H1 (cell line): Measurements from ENCODE around the gene CDC42EP3. TPM values are rescaled to one million over a fixed set of nuclear protein-coding genes. Genes with fewer than 3 reads are reported as not detected.
A peak's percentile ranks its signal among the peaks of the same experiment; 100 is the strongest.

Experiments
- CTCF ChIA-PET: fragments of 300-600 bp; sonication (Branson Sonifier 250); formaldehyde crosslinking; loops from one replicate; lab custom pipeline; 2021; ENCODE audit not compliant: partially characterized antibody; lab: Charles Lee
- POLR2A ChIA-PET: fragments of 300-600 bp; sonication (Branson Sonifier 250); formaldehyde crosslinking; loops from one replicate; lab custom pipeline; 2021; ENCODE audit warnings: inconsistent platforms; ENCODE audit not compliant: partially characterized antibody; lab: Charles Lee
- DNase-seq, 2 experiments: peaks; one replicate each; pipeline versions ENCODE4 v3.0.0 to v3.0.0-alpha.2; 2010 to 2022; ENCODE audit warnings: low spot score in 2 of 2, low read depth in 1 of 2, mixed read lengths in 1 of 2
- FAIRE-seq: peaks from 2 replicates; lab custom pipeline; 2011; peaks lifted over from hg19 to GRCh38; lab: Jason Lieb, UNC
- H2AFZ ChIP-seq: 2 replicates; pipeline ENCODE4 v1.8.1; 2012; ENCODE audit warnings: low read length, inconsistent platforms
- H2AK5ac ChIP-seq: 2 replicates; pipeline ENCODE4 v1.6.1; 2013; ENCODE audit warnings: low read depth, low read length
- H2BK120ac ChIP-seq: replicated peaks from 2 replicates; pipeline ENCODE3; 2013; ENCODE audit warnings: low read depth, low read length, inconsistent platforms
- H2BK12ac ChIP-seq: 2 replicates; pipeline ENCODE4 v1.6.1; 2013; ENCODE audit warnings: low read depth, low read length
- H2BK15ac ChIP-seq: 2 replicates; pipeline ENCODE4 v1.6.1; 2013; ENCODE audit warnings: low read length
- H2BK20ac ChIP-seq: 2 replicates; pipeline ENCODE4 v1.6.1; 2013; ENCODE audit warnings: low read length
- H2BK5ac ChIP-seq: 2 replicates; pipeline ENCODE4 v1.6.1; 2013; ENCODE audit warnings: low read depth, low read length
- H3K14ac ChIP-seq: 2 replicates; pipeline ENCODE4 v1.6.1; 2013; ENCODE audit warnings: inconsistent platforms; ENCODE audit not compliant: insufficient read length
- H3K18ac ChIP-seq: 2 replicates; pipeline ENCODE4 v1.6.1; 2013; ENCODE audit warnings: low read length; ENCODE audit errors: extremely low read depth
- H3K23ac ChIP-seq: 2 replicates; pipeline ENCODE4 v1.6.1; 2013; ENCODE audit warnings: inconsistent platforms; ENCODE audit not compliant: insufficient read length
- H3K23me2 ChIP-seq: 2 replicates; pipeline ENCODE4 v1.6.1; 2013; ENCODE audit warnings: low read depth, low read length
- H3K27ac ChIP-seq: 2 replicates; pipeline ENCODE4 v1.6.1; 2011; ENCODE audit warnings: low read depth, low read length, inconsistent platforms
- H3K27me3 ChIP-seq, 4 experiments: replicated peaks in 1 of 4; 1 replicate in 1 of 4; 2 replicates in 3 of 4; pipeline versions ENCODE4 v1.6.1 to v1.8.1; 2011 to 2013; ENCODE audit warnings: low read length in 3 of 4, mild to moderate bottlenecking in 3 of 4, inconsistent platforms in 2 of 4, mixed read lengths in 2 of 4, moderate library complexity in 1 of 4; ENCODE audit not compliant: control insufficient read depth in 3 of 4, insufficient read depth in 3 of 4; ENCODE audit errors: extremely low read depth in 1 of 4
- H3K36me3 ChIP-seq, 4 experiments: 2 replicates each; pipeline versions ENCODE4 v1.6.1 to v1.8.1; 2011 to 2013; ENCODE audit warnings: mild to moderate bottlenecking in 4 of 4, low read length in 3 of 4, moderate library complexity in 2 of 4, control low read depth in 1 of 4, inconsistent platforms in 1 of 4; ENCODE audit not compliant: insufficient read depth in 4 of 4, control insufficient read depth in 2 of 4
- H3K4ac ChIP-seq: replicated peaks from 2 replicates; pipeline ENCODE3; 2013; ENCODE audit warnings: low read length, low read depth, mixed read lengths, inconsistent platforms; ENCODE audit not compliant: insufficient read length
- H3K4me1 ChIP-seq, 4 experiments: replicated peaks in 1 of 4; 1 replicate in 1 of 4; 2 replicates in 3 of 4; pipeline versions ENCODE4 v1.6.1 to v1.8.1; 2011 to 2013; ENCODE audit warnings: low read length in 3 of 4, inconsistent platforms in 2 of 4, mixed read lengths in 1 of 4; ENCODE audit not compliant: insufficient read depth in 4 of 4, control insufficient read depth in 3 of 4
- H3K4me2 ChIP-seq, 2 experiments: 2 replicates each; pipeline versions ENCODE4 v1.6.1 to v1.8.1; 2011 to 2013; ENCODE audit warnings: low read depth in 2 of 2, low read length in 2 of 2, control low read depth in 1 of 2, inconsistent platforms in 1 of 2, mild to moderate bottlenecking in 1 of 2; ENCODE audit not compliant: insufficient read depth in 1 of 2
- H3K4me3 ChIP-seq, 4 experiments: fragments of 200-600, 300-600 bp in 1 of 4; sonication (generic), shearing (Covaris generic), sonication (Bioruptor Twin) in 1 of 4; 2 replicates each; pipeline versions ENCODE4 v1.5.1 to v1.8.1; 2011 to 2016; ENCODE audit warnings: low read length in 4 of 4, low read depth in 3 of 4, control low read depth in 2 of 4, inconsistent platforms in 2 of 4, mild to moderate bottlenecking in 2 of 4, mixed read lengths in 1 of 4, moderate library complexity in 1 of 4; ENCODE audit not compliant: insufficient read depth in 2 of 4; ENCODE audit errors: extremely low read depth in 1 of 4
- H3K56ac ChIP-seq: replicated peaks from 2 replicates; pipeline ENCODE3; 2013; ENCODE audit warnings: low read depth, mild to moderate bottlenecking, mixed read lengths, low read length, inconsistent platforms; ENCODE audit not compliant: insufficient read length
- H3K79me1 ChIP-seq: 2 replicates; pipeline ENCODE4 v1.6.1; 2013; ENCODE audit warnings: low read depth, low read length, control low read depth
- H3K79me2 ChIP-seq, 2 experiments: 2 replicates each; pipeline versions ENCODE4 v1.6.1 to v1.8.1; 2012 to 2013; ENCODE audit warnings: low read length in 2 of 2, mild to moderate bottlenecking in 2 of 2, inconsistent platforms in 1 of 2; ENCODE audit not compliant: insufficient read depth in 2 of 2, control insufficient read depth in 1 of 2
- H3K9ac ChIP-seq, 4 experiments: replicated peaks in 1 of 4; 1 replicate in 1 of 4; 2 replicates in 3 of 4; pipeline versions ENCODE4 v1.6.1 to v1.8.1; 2011 to 2013; ENCODE audit warnings: low read depth in 3 of 4, low read length in 3 of 4, control low read depth in 2 of 4, mild to moderate bottlenecking in 2 of 4, moderate library complexity in 2 of 4, inconsistent platforms in 1 of 4; ENCODE audit errors: extremely low read depth in 1 of 4
- H3K9me3 ChIP-seq, 2 experiments: 2 replicates each; pipeline versions ENCODE4 v1.6.1 to v1.8.1; 2012 to 2013; ENCODE audit warnings: mild to moderate bottlenecking in 2 of 2, moderate library complexity in 2 of 2, control low read depth in 1 of 2, inconsistent platforms in 1 of 2, low read depth in 1 of 2, low read length in 1 of 2, mixed read lengths in 1 of 2; ENCODE audit not compliant: insufficient read depth in 2 of 2
- H4K20me1 ChIP-seq, 2 experiments: replicated peaks in 1 of 2; 2 replicates each; pipeline versions ENCODE3 to v1.8.1; 2011 to 2013; ENCODE audit warnings: inconsistent platforms in 2 of 2, low read length in 2 of 2, mild to moderate bottlenecking in 1 of 2; ENCODE audit not compliant: insufficient read depth in 2 of 2, control insufficient read depth in 1 of 2
- H4K5ac ChIP-seq: 2 replicates; pipeline ENCODE4 v1.6.1; 2013; ENCODE audit warnings: low read length, low read depth, mixed read lengths, inconsistent platforms; ENCODE audit not compliant: insufficient read length
- H4K8ac ChIP-seq: 2 replicates; pipeline ENCODE4 v1.8.0; 2013; ENCODE audit warnings: mild to moderate bottlenecking, moderate library complexity, low read length, inconsistent platforms; ENCODE audit not compliant: insufficient read depth; ENCODE audit errors: extremely low read depth
- H4K91ac ChIP-seq: replicated peaks from 2 replicates; pipeline ENCODE3; 2013; ENCODE audit warnings: low read length, mixed read lengths, inconsistent platforms; ENCODE audit not compliant: insufficient read length
- BRCA1 ChIP-seq: IDR thresholded peaks from 2 replicates; pipeline ENCODE4 v1.6.1; 2012; ENCODE audit warnings: low read depth, low read length, improper control_type of control experiment
- CREB1 ChIP-seq: IDR thresholded peaks from 2 replicates; pipeline ENCODE4 v1.6.1; 2012; ENCODE audit warnings: inconsistent platforms
- EP300 ChIP-seq, 2 experiments: IDR thresholded peaks; 1 replicate in 1 of 2; 2 replicates in 1 of 2; pipeline ENCODE4 v1.6.1; 2011 to 2012; ENCODE audit warnings: low read depth in 2 of 2, low read length in 2 of 2, mild to moderate bottlenecking in 2 of 2, borderline replicate concordance in 1 of 2, inconsistent platforms in 1 of 2, moderate library complexity in 1 of 2
- FOSL1 ChIP-seq: IDR thresholded peaks from 2 replicates; pipeline ENCODE4 v1.6.1; 2011; ENCODE audit warnings: mild to moderate bottlenecking, low read depth, low read length, moderate library complexity; ENCODE audit not compliant: insufficient read depth
- JUN ChIP-seq: IDR thresholded peaks from 2 replicates; pipeline ENCODE4 v1.6.1; 2011; ENCODE audit warnings: low read depth, mild to moderate bottlenecking, improper control_type of control experiment, low read length
- KDM5A ChIP-seq: fragments of 200-600 bp; IDR thresholded peaks from 2 replicates; pipeline ENCODE4 v1.7.1; 2012; ENCODE audit warnings: mild to moderate bottlenecking, low read length, inconsistent platforms, mixed read lengths
- NANOG ChIP-seq: IDR thresholded peaks from 2 replicates; pipeline ENCODE4 v1.6.1; 2011; ENCODE audit warnings: low read length, low read depth, mild to moderate bottlenecking, inconsistent platforms; ENCODE audit not compliant: insufficient read depth, poor library complexity, severe bottlenecking
- POLR2A ChIP-seq, 2 experiments: IDR thresholded peaks; 1 replicate in 1 of 2; 2 replicates in 1 of 2; pipeline ENCODE4 v1.6.1; 2011; ENCODE audit warnings: low read depth in 2 of 2, low read length in 2 of 2, mild to moderate bottlenecking in 2 of 2; ENCODE audit errors: control extremely low read depth in 1 of 2
- RFX5 ChIP-seq: IDR thresholded peaks from 2 replicates; pipeline ENCODE4 v1.6.1; 2011; ENCODE audit warnings: low read depth, low read length, improper control_type of control experiment, borderline replicate concordance
- SP4 ChIP-seq: IDR thresholded peaks from 2 replicates; pipeline ENCODE4 v1.6.1; 2012; ENCODE audit warnings: low read length, inconsistent platforms
- TAF1 ChIP-seq: IDR thresholded peaks from 2 replicates; pipeline ENCODE4 v1.6.1; 2011; ENCODE audit warnings: mild to moderate bottlenecking, low read depth, low read length
- ZNF274 ChIP-seq: IDR thresholded peaks from 2 replicates; pipeline ENCODE4 v1.7.0; 2012; ENCODE audit warnings: low read length, borderline replicate concordance; ENCODE audit errors: extremely low read depth
- WGBS, 2 experiments: shearing (Covaris generic) in 1 of 2; methylation state at CpG; one replicate each; pipeline versions ENCODE4 v1.1.6 to v1.1.7; 2013 to 2015; ENCODE audit warnings: low lambda C conversion rate in 2 of 2, mixed read lengths in 2 of 2, inconsistent platforms in 1 of 2, low coverage in 1 of 2, missing lambda C conversion rate in 1 of 2; ENCODE audit not compliant: insufficient replicate concordance in 2 of 2, insufficient coverage in 1 of 2, insufficient read length in 1 of 2; ENCODE audit errors: extremely low coverage in 1 of 2, missing lambda C conversion rate in 1 of 2; 5-methylcytosine and 5-hydroxymethylcytosine counted together
- polyA plus RNA-seq, 7 experiments: library from polyadenylated mRNA; depleted of rRNA in 3 of 7; stranded (reverse) in 5 of 7; unstranded in 2 of 7; fragments of >200 nt in 5 of 7; fragments of 200-250 nt in 2 of 7; gene quantifications; 1 replicate in 5 of 7; 2 replicates in 1 of 7; 4 replicates in 1 of 7; pipeline versions ENCODE4 v1.2.1 to v1.2.3, GENCODE V29; 2011 to 2013; ENCODE audit warnings: missing spikeins in 2 of 7, mixed read lengths in 2 of 7
- total RNA-seq: library from RNA; stranded (reverse); fragmentation: NEBNext Ultra II Directional; extraction: Animal tissue kit (Norgen Biotek cat#: 25700); gene quantifications from 2 replicates; pipeline ENCODE4 v1.2.1, GENCODE V29; 2021
- TF ChIP-seq, protein P1 (sequence below): IDR thresholded peaks from 2 replicates; pipeline ENCODE4 v1.6.1; 2012; ENCODE audit warnings: inconsistent platforms

Gene CDC42EP3
- total and polyA plus RNA-seq, 2 of the 8 experiments (the other 6 are each of a cell fraction or from before 2014, with no cell fraction given) = 18.4 to 24.7 TPM

GRCh38 chr2:37669446-37669845 lies 2.0 kb downstream of the CDC42EP3 start:
- Histone ChIP-seq H2BK15ac (no peak overlapping the region), H3K14ac (no peak overlapping the region), H2BK5ac (no peak overlapping the region), H2AFZ (no peak overlapping the region), H2AK5ac (no peak overlapping the region), H3K36me3 (0 out of 8 replicates have a peak, but pooled peaks cover 0 to 3% (median 0%) of the 10 kb centered on the region in 4 experiments), H3K23ac (no peak overlapping the region), H3K27me3 (no peaks in the 10 kb centered on the region), H2BK20ac (no peak overlapping the region), H3K4me1 (peaks cover 0 to 8% (median 6%) of the 10 kb centered on the region in 4 experiments; a peak in 3 of 7 replicates), H3K4me2 (peak overlapping the region; percentile 68 to 89), H3K79me1 (no peaks in the 10 kb centered on the region; the same call in 1 of the 2 replicates), H3K9ac (no peak overlapping the region), H4K91ac (no peak overlapping the region), H3K4me3 (peak overlapping the region in 1 of 4 experiments; percentile 98; a peak in 2 of 8 replicates), H4K8ac (no peak overlapping the region), H3K4ac (no peak overlapping the region), H3K79me2 (peaks cover 8 to 66% of the 10 kb centered on the region in 2 experiments), H4K20me1 (peaks cover 2 to 18% of the 10 kb centered on the region in 2 experiments), H3K23me2 (peaks cover 10% of the 10 kb centered on the region), H4K5ac (no peak overlapping the region), H2BK120ac (no peak overlapping the region), H3K9me3 (no peaks in the 10 kb centered on the region), H2BK12ac (no peak overlapping the region; the same call in 1 of the 2 replicates), H3K27ac (no peak overlapping the region), H3K18ac (no peak overlapping the region), H3K56ac (no peak overlapping the region)
- ChIA-PET CTCF (interaction anchor here (0.9 to 2.3 kb wide), 7 partner anchors 21 to 273 kb away, joined by 3 to 12 read pairs (median 3); no protein-coding TSS in a partner anchor), POLR2A (interaction anchor here (0.9 to 2.5 kb wide), 7 partner anchors 7 to 278 kb away, joined by 3 to 18 read pairs (median 4); no protein-coding TSS in a partner anchor)
- 70% methylated on average over 3 of the region's 3 CpGs; no CpG with 5 or more reads in 1 of the 2 experiments for WGBS, 2 experiments
- DNase-seq = no peak
- TF ChIP-seq, protein P1, sequence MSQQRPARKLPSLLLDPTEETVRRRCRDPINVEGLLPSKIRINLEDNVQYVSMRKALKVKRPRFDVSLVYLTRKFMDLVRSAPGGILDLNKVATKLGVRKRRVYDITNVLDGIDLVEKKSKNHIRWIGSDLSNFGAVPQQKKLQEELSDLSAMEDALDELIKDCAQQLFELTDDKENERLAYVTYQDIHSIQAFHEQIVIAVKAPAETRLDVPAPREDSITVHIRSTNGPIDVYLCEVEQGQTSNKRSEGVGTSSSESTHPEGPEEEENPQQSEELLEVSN = no peak
- TF ChIP-seq TAF1 = no peak
- TF ChIP-seq POLR2A (IDR thresholded peaks at IDR 0.05; ENCODE audit: control extremely low read depth in 1 of 2, low read depth in 2 of 2, low read length in 2 of 2) = no peak
- no peak for TF ChIP-seq KDM5A
- no peak for TF ChIP-seq NANOG
- TF ChIP-seq SP4 = no peak
- TF ChIP-seq CREB1 = no peak
- TF ChIP-seq EP300 (IDR thresholded peaks at IDR 0.05; ENCODE audit: borderline replicate concordance in 1 of 2, low read depth in 2 of 2, low read length in 2 of 2) = no peak
- TF ChIP-seq BRCA1 = no peak
- TF ChIP-seq JUN = no peak
- no peak for TF ChIP-seq ZNF274
- TF ChIP-seq FOSL1 = no peak
- TF ChIP-seq RFX5 = no peak
- FAIRE-seq = no peak
